ENCODE results near the gene GPR65.
"Not testable (repeated sequence)": the region's sequence is repeated elsewhere in the genome, so short reads cannot be mapped to it uniquely, and the experiment has no call there.

GPR65 gene

DNA sequence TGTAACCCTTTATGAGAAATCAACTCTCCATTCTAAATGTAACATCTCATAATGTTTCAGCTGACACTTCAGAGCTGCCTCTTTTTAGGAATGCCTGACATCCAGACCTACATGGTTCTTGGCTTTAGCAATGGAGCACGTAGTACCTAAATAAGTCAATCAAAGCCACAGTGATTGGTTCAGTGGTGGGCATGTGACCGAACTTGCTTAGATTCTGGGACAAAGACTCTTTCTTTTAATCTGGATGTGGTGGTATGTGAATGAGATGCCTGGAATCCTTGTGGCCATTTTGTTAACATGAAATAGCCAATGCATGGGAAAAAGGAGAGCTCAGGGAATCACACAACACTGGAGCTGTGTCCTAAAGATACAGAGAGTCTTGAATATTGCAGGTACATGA is 11.8 kb downstream of the GPR65 start:
- H3K4me3 Mint-ChIP-seq, result no peak overlapping the region
- peaks cover 52% of the 10 kb centered on the region for H3K36me3 Mint-ChIP-seq (ENCODE audit: low read depth)
- H3K4me1 Mint-ChIP-seq (ENCODE audit: low read depth), result peaks cover 46% of the 10 kb centered on the region
- peak overlapping the region; percentile 59 for H3K27ac Mint-ChIP-seq
- peaks cover 4% of the 10 kb centered on the region for H3K9me3 Mint-ChIP-seq
- no peaks in the 10 kb centered on the region for H3K27me3 Mint-ChIP-seq

DNA sequence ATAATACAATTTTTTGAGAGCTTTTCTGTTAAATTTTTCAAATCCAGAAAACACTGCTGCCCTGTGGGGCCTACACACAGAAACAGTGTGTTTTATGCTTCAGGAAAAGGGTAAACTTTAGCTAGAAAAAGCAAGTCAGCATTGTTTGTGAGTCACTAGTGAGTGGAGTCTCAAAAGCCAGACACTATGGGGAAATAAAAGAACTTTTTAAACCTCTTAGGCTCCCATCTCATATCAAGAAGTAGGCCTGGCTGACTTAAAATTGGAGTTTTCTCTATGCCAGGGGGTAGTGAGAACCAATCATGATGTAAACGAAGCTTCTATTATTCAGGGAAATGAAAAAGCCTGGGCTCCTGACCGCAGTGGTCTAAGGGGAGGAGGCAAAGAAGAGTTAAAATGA is 12.6 kb downstream of the GPR65 start:
- H3K27ac Mint-ChIP-seq, result no peak overlapping the region
- peaks cover 44% of the 10 kb centered on the region for H3K36me3 Mint-ChIP-seq (ENCODE audit: low read depth)
- H3K4me3 Mint-ChIP-seq, result no peak overlapping the region
- H3K27me3 Mint-ChIP-seq, result no peaks in the 10 kb centered on the region
- H3K9me3 Mint-ChIP-seq, result peaks cover 4% of the 10 kb centered on the region
- H3K4me1 Mint-ChIP-seq (ENCODE audit: low read depth), result peaks cover 38% of the 10 kb centered on the region

DNA sequence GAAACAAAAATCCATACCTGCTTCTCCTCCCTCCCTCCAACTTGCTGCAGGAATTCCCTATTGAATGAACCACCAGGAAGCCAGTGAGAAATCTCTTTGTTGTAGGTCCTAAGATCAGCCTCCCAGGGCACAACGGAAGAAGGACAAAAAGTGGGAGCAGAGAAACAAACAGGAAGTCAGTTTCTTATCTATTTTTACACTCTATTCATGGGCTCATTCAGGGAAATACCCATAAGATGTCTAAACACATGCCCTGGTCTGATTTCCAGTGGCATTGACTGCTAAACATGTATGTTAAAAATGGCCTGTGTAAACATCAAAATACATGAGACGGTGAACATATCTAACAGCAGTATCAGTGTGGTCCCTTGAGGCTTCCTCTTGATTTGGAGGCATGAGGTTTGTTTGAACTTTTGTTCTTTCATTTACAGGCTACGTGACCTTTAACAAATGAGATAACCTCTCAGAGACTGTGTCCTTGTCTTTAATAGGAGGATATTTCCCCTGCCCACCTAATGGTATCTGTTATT is 18.8 kb downstream of the GPR65 start:
- no peaks in the 10 kb centered on the region for H3K27me3 Mint-ChIP-seq
- H3K36me3 Mint-ChIP-seq (ENCODE audit: low read depth), result peaks cover 11% of the 10 kb centered on the region
- no peak overlapping the region for H3K4me3 Mint-ChIP-seq

DNA sequence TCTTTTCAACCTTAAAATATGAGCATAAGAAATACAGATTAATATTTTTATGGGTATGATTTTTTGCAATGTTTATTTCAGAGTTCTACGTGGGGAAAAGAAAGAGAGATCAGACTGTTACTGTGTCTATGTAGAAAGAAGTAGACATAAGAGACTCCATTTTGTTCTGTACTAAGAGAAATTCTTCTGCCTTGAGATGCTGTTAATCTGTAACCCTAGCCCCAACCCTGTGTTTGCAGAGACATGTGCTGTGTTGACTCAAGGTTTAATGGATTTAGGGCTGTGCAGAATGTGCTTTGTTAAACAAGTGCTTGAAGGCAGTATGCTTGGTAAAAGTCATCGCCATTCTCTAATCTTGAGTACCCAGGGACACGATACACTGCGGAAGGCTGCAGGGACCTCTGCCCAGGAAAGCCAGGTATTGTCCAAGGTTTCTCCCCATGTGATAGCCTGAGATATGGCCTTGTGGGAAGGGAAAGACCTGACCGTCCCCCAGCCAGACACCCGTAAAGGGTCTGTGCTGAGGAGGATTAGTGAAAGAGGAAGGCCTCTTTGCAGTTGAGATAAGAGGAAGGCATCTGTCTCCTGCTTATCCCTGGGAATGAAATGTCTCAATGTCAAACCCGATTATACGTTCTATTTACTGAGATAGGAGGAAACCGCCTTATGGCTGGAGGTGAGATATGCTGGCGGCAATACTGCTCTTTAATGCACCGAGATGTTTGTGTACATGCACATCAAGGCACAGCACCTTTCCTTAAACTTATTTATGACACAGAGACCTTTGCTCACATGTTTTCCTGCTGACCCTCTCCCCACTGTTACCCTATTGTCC is 19.5 kb downstream of the GPR65 start:
- H3K27me3 Mint-ChIP-seq; H3K36me3 Mint-ChIP-seq (ENCODE audit: low read depth); H3K9me3 Mint-ChIP-seq; H3K4me3 Mint-ChIP-seq: not testable (repeated sequence)
- Mint-ChIP-seq H3K27ac (peak overlapping the region; percentile 90), H3K4me1 (ENCODE audit: low read depth) (peaks cover 67% of the 10 kb centered on the region)

More for the DNA sequence above, 18.8 kb downstream of the GPR65 start:
- peaks cover 8% of the 10 kb centered on the region for H3K9me3 Mint-ChIP-seq
- peaks cover 66% of the 10 kb centered on the region for H3K4me1 Mint-ChIP-seq (ENCODE audit: low read depth)
- H3K27ac Mint-ChIP-seq, result peak overlapping the region; percentile 90

DNA sequence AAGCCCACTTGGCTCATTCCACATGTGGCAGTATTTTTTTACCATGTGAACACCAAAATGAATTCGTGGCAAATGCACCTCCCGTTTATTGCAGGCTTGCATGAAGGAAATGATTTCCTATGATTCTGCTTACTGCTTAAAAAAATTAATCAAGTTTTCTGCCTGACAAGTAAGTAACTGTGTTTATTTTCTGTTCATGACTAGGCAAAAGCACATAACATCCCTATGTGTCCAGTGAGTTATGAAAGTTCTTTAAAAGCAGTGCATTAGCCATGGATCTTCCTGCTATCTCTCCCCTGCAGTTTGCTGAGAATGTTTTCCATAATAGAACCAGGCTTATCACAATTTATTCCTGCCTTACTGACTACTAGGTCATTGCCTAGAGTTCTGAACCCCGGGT is 20.4 kb downstream of the GPR65 start:
- H3K36me3 Mint-ChIP-seq (ENCODE audit: low read depth), result peaks cover 7% of the 10 kb centered on the region
- peaks cover 74% of the 10 kb centered on the region for H3K4me1 Mint-ChIP-seq (ENCODE audit: low read depth)
- H3K27ac Mint-ChIP-seq, result no peak overlapping the region
- no peaks in the 10 kb centered on the region for H3K27me3 Mint-ChIP-seq
- H3K9me3 Mint-ChIP-seq, result peaks cover 8% of the 10 kb centered on the region
- H3K4me3 Mint-ChIP-seq, result no peak overlapping the region

DNA sequence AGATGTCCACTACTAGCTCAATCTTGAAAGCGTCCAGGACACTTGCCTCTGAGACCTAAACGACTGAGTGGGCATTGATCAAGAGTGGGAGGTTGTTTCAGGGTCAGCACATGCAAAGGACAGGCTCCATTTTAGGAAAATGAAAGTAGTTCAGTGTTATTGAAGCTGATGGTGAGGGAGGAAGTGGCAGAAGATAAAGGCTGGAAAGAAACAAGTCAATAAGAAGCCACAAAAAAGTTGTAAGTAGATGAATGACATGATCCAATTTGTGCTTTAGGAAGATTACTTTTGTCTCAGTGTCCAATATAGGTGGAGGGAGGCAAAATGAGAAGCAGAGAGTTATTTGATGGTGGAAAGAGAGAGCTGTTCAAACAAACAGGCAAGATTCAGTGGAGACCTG is 22.0 kb downstream of the GPR65 start:
- peaks cover 84% of the 10 kb centered on the region for H3K4me1 Mint-ChIP-seq (ENCODE audit: low read depth)
- H3K36me3 Mint-ChIP-seq (ENCODE audit: low read depth), result peaks cover 7% of the 10 kb centered on the region
- H3K27ac Mint-ChIP-seq, result peak overlapping the region; percentile 88

DNA sequence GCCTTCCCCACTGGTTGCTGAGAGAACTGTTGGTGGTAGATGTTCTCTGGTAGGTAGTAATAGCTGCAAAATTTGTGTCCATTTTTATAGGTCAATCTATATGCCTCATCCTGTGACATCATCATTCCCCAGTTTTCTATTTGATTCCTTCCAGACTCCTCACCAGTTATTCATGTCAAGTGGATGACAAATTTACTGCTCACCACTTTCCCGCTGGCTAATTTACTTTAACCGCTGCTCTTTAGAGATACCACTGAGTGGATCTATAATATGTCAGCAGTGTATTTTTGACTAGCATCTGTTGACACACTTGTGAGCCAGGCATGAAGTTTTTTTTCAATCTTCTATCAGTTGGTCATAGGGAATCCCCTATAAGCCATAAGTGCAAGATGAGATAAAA is 24.6 kb downstream of the GPR65 start:
- Mint-ChIP-seq H3K27ac (no peak overlapping the region), H3K36me3 (ENCODE audit: low read depth) (peaks cover 7% of the 10 kb centered on the region), H3K4me3 (no peak overlapping the region), H3K9me3 (peaks cover 9% of the 10 kb centered on the region), H3K4me1 (ENCODE audit: low read depth) (peaks cover 66% of the 10 kb centered on the region), H3K27me3 (no peaks in the 10 kb centered on the region)

More for the DNA sequence above, 22.0 kb downstream of the GPR65 start:
- Mint-ChIP-seq H3K27me3 (no peaks in the 10 kb centered on the region), H3K4me3 (peak overlapping the region; percentile 60), H3K9me3 (peaks cover 5% of the 10 kb centered on the region)

DNA sequence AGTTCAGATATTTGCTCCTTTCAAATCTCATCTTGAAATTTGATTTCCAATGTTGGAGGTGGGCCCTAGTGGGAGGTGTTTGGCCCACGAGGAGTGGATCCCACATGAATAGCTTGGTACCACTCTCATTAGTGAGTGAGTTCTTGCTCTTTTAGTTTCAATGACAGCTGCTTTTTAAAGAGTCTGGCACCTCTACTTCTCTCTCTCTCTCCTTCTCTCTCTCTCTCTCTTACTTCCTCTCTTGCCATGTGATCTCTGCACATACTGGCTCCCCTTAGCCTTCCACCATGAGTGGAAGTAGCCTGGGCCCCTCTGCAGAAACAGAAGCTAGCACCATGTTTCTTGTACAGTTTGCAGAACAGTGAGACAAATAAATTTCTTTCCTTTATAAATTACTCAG is 25.1 kb downstream of the GPR65 start:
- peaks cover 7% of the 10 kb centered on the region for H3K36me3 Mint-ChIP-seq (ENCODE audit: low read depth)
- peak overlapping the region; percentile 39 for H3K27ac Mint-ChIP-seq
- peaks cover 9% of the 10 kb centered on the region for H3K9me3 Mint-ChIP-seq
- H3K4me1 Mint-ChIP-seq (ENCODE audit: low read depth), result peaks cover 61% of the 10 kb centered on the region
- no peaks in the 10 kb centered on the region for H3K27me3 Mint-ChIP-seq
- H3K4me3 Mint-ChIP-seq, result no peak overlapping the region

DNA sequence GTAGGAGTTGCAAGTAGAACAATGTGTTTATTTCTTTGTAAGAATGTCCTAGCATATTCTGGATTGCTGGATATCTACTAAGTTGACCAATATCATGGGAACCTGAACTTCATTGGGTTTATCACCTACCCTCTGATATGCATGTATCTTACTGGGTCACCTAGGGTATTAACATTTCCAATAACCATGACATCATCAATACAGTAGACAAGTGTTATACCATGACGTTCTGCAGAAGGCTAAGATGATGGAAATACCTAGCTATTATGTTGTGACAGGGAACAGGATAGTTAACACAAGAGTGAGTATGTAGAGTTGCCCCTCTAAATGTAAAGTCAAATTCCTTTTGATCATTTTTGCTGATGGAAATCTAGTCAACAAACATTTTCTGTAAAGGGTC is 26.0 kb downstream of the GPR65 start:
- peaks cover 9% of the 10 kb centered on the region for H3K9me3 Mint-ChIP-seq
- peaks cover 7% of the 10 kb centered on the region for H3K36me3 Mint-ChIP-seq (ENCODE audit: low read depth)
- H3K4me3 Mint-ChIP-seq, result no peak overlapping the region
- H3K27me3 Mint-ChIP-seq, result no peaks in the 10 kb centered on the region
- no peak overlapping the region for H3K27ac Mint-ChIP-seq
- H3K4me1 Mint-ChIP-seq (ENCODE audit: low read depth), result peaks cover 52% of the 10 kb centered on the region

DNA sequence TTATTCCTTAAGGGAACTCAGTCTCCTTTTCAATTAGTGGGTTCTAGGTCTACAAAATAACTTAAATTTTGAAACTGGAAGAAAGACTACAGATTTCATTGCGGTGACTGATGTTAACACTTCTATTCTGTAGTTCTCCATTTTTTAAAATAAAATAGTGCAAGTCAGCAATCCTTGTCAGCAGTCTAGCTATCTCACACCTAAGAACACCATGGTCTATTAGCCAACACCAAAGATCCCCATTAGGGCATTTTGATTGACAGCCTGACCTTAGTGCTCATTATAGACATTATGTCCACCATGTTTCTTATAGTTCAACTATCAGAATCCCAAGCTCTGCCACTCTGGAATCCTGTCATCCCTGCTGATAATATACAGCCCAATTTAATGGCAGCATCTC is 27.4 kb downstream of the GPR65 start:
- Mint-ChIP-seq H3K4me1 (ENCODE audit: low read depth) (peaks cover 38% of the 10 kb centered on the region), H3K36me3 (ENCODE audit: low read depth) (peaks cover 2% of the 10 kb centered on the region), H3K27ac (no peak overlapping the region), H3K4me3 (no peak overlapping the region), H3K27me3 (no peaks in the 10 kb centered on the region), H3K9me3 (peaks cover 4% of the 10 kb centered on the region)

DNA sequence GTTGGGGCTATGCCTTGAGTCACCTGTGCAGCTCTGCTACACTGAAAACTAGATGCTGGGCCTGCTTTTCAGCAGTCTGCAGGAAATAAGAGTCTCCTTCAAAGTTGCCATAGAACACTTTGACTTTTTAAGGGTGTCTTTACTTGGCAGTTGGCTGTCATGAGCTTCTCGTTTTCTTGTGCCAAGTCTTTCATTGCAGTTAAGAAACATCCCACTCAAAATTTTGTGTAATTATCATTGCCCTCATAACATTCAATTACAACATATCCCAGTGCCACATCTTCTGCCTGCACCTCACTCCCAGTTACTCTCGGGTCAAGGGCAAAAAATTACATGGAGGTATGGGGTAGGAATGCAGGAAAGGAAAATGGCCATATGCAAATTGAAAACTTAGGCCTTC is 29.1 kb downstream of the GPR65 start:
- Mint-ChIP-seq H3K4me1 (ENCODE audit: low read depth) (peaks cover 35% of the 10 kb centered on the region), H3K9me3 (peaks cover 4% of the 10 kb centered on the region), H3K36me3 (ENCODE audit: low read depth) (no peaks in the 10 kb centered on the region), H3K4me3 (no peak overlapping the region), H3K27me3 (no peaks in the 10 kb centered on the region), H3K27ac (no peak overlapping the region)

DNA sequence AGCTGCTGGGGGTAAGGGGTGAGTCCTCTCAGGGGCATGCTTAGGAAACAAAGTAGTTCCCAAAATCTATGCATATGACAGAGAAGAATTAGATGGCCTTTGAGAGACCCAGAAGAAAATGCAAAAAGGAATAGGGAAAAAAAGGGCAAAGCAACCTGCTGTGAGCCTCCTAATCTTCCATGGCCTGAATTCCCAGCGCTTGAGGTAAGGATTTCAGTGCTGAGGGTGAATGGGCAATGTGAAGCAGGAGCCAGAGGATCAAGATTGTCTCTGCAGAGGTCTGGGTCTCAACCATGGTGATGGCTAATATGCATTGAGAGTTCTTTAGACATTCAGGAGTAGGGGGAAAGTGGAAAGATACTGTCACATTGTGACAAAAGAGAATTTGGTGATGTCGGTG is 31.5 kb downstream of the GPR65 start:
- no peak overlapping the region for H3K27ac Mint-ChIP-seq
- peaks cover 16% of the 10 kb centered on the region for H3K4me1 Mint-ChIP-seq (ENCODE audit: low read depth)
- H3K4me3 Mint-ChIP-seq, result no peak overlapping the region
- peaks cover 4% of the 10 kb centered on the region for H3K9me3 Mint-ChIP-seq
- no peaks in the 10 kb centered on the region for H3K27me3 Mint-ChIP-seq
- H3K36me3 Mint-ChIP-seq (ENCODE audit: low read depth), result no peaks in the 10 kb centered on the region

DNA sequence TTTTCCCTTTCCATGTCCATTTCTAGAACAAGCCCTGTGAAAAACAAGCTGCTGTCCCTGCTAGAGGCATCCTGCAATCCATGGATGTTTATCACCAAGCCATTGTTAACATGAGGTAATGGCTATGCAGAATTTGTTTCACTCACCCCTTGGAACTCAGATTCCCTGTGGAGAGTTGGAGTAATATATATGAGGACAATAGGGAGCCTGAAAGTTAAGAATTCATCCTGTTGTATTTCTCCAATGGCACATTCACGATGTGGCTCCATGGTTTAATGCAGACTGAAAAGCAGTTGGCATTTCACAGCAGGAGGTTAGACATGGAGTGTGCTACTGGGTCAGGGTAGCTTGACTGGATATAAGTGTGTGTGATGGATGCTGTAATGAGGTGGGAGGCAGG is 32.4 kb downstream of the GPR65 start:
- Mint-ChIP-seq H3K36me3 (ENCODE audit: low read depth) (no peaks in the 10 kb centered on the region), H3K4me3 (no peak overlapping the region), H3K27me3 (no peaks in the 10 kb centered on the region), H3K4me1 (ENCODE audit: low read depth) (peaks cover 13% of the 10 kb centered on the region), H3K27ac (no peak overlapping the region), H3K9me3 (peaks cover 4% of the 10 kb centered on the region)

DNA sequence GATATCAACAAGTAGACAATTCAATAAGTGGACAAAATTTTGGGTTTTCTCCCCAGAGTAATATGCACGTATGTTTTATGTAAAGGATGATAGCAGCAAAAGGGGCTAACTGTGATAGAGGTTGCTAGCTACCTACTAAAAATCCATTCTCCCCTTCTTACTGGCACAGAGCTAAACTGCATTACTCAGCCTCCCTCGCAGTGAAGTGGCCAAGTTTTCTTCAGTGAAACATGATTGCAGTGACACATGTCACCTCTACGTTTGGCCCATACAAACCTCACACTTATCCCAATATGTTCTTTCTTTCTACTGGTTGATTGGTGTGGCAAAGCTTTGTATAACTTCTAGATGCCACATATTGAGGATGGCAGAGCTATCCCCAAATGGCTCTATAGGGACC is 34.3 kb downstream of the GPR65 start:
- Mint-ChIP-seq H3K36me3 (ENCODE audit: low read depth) (no peaks in the 10 kb centered on the region), H3K4me1 (ENCODE audit: low read depth) (peaks cover 15% of the 10 kb centered on the region), H3K9me3 (no peaks in the 10 kb centered on the region), H3K27me3 (no peaks in the 10 kb centered on the region), H3K4me3 (no peak overlapping the region), H3K27ac (no peak overlapping the region)

DNA sequence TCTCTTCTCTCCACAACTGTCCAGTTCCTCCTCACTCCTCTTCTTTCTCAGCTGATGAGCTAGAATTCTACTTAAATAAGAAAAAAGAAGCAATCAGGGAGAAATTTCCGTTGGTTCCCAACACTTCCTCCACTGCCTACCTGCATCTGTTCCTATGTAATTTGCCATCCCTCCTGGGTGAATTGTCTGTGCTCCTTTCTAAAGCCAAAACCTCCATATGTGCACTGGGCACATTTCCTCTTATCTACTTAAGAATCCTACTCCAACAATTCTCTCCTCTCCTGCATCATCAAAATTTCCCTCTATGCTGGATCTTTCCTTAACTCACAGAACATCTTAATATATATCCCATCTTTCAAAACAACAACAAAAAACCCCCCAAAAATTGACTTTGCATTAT is 35.2 kb downstream of the GPR65 start:
- no peak overlapping the region for H3K27ac Mint-ChIP-seq
- H3K36me3 Mint-ChIP-seq (ENCODE audit: low read depth), result no peaks in the 10 kb centered on the region
- H3K9me3 Mint-ChIP-seq, result no peaks in the 10 kb centered on the region
- no peaks in the 10 kb centered on the region for H3K27me3 Mint-ChIP-seq
- no peak overlapping the region for H3K4me3 Mint-ChIP-seq
- peaks cover 23% of the 10 kb centered on the region for H3K4me1 Mint-ChIP-seq (ENCODE audit: low read depth)

All from stimulated activated naive CD8-positive, alpha-beta T cell treated with anti-CD3 and anti-CD28 coated beads, Interleukin-15, Interleukin-2, amounts not matched to agents 100 ng/mL and 50 ng/mL, for 24 hours (primary cell).